ENCODE measurements around the gene SMC5.
A peak's percentile ranks its signal among the peaks of the same experiment; 100 is the strongest.

The SMC5 gene

GRCh38 chr9:70258692-70259511 lies at the start of gene SMC5:
TSS of gene SMC5 (plus strand) at chr9:70258978. CDS start at chr9:70259079, 101 bp downstream.
- DNase-seq (ENCODE audit: low spot score): peak; percentile 92
- TF ChIP-seq CTCF (IDR thresholded peaks at IDR 0.05; ENCODE audit: extremely low read depth, missing control alignments): no peak

GRCh38 chr9:70217029-70217428 lies 41.7 kb upstream of the SMC5 start:
- no peak for TF ChIP-seq CTCF (IDR thresholded peaks at IDR 0.05; ENCODE audit: extremely low read depth, missing control alignments)
- no peak for DNase-seq (ENCODE audit: low spot score)

GRCh38 chr9:70218767-70219166 lies 40.0 kb upstream of the SMC5 start:
- TF ChIP-seq CTCF (IDR thresholded peaks at IDR 0.05; ENCODE audit: extremely low read depth, missing control alignments): no peak
- DNase-seq (ENCODE audit: low spot score): no peak

- no peak for TF ChIP-seq CTCF (IDR thresholded peaks at IDR 0.05; ENCODE audit: extremely low read depth, missing control alignments)
- no peak for DNase-seq (ENCODE audit: low spot score)
Observed at GRCh38 chr9:70220216-70220615, 38.6 kb upstream of the SMC5 start.

GRCh38 chr9:70222354-70222753 lies 36.4 kb upstream of the SMC5 start:
- TF ChIP-seq CTCF (IDR thresholded peaks at IDR 0.05; ENCODE audit: extremely low read depth, missing control alignments): no peak
- DNase-seq (ENCODE audit: low spot score): no peak

GRCh38 chr9:70228118-70228517 lies 30.7 kb upstream of the SMC5 start:
- no peak for TF ChIP-seq CTCF (IDR thresholded peaks at IDR 0.05; ENCODE audit: extremely low read depth, missing control alignments)

GRCh38 chr9:70228611-70229010 lies 30.2 kb upstream of the SMC5 start:
- DNase-seq (ENCODE audit: low spot score): no peak
- TF ChIP-seq CTCF (IDR thresholded peaks at IDR 0.05; ENCODE audit: extremely low read depth, missing control alignments): no peak

More at GRCh38 chr9:70228118-70228517, 30.7 kb upstream of the SMC5 start:
- DNase-seq (ENCODE audit: low spot score): no peak
